Activated T-helper 17 cell treated with anti-CD3 and anti-CD28 coated beads, Interleukin-2, amount 50 U/mL, for 72 hours (primary cell): ENCODE results near the gene ABCA1. TPM values are rescaled to one million over a fixed set of nuclear protein-coding genes. Genes with fewer than 3 reads are reported as not detected.
"Not testable (repeated sequence)": the region's sequence is repeated elsewhere in the genome, so short reads cannot be mapped to it uniquely, and the experiment has no call there.

ENCODE experiments used
- ATAC-seq: fragments of 150-1000 bp; cut with Tn5 transposase; replicated peaks from 2 replicates; pipeline ENCODE4 v1.10.0; 2021; ENCODE audit warnings: mild to moderate bottlenecking, moderate library complexity
- H3K27ac Mint-ChIP-seq: one replicate; pipeline ENCODE4 v1.8.0; 2022; ENCODE audit warnings: mixed read lengths
- H3K27me3 Mint-ChIP-seq: one replicate; pipeline ENCODE4 v1.8.0; 2022; ENCODE audit warnings: mixed read lengths
- H3K36me3 Mint-ChIP-seq: one replicate; pipeline ENCODE4 v1.8.0; 2022; ENCODE audit warnings: low read depth, mild to moderate bottlenecking, mixed read lengths
- H3K4me1 Mint-ChIP-seq: one replicate; pipeline ENCODE4 v1.8.0; 2022; ENCODE audit warnings: mixed read lengths
- H3K4me3 Mint-ChIP-seq: one replicate; pipeline ENCODE4 v1.8.0; 2022; ENCODE audit warnings: mild to moderate bottlenecking, mixed read lengths
- H3K9me3 Mint-ChIP-seq: one replicate; pipeline ENCODE4 v1.8.0; 2022; ENCODE audit warnings: mixed read lengths
- total RNA-seq, 2 donors: library from RNA; stranded (reverse); gene quantifications; one replicate each; pipeline ENCODE4 v1.2.3, GENCODE V29; 2022

Gene ABCA1
- 1 to 10 TPM; 4.3 to 5.4 TPM for total RNA-seq

DNA sequence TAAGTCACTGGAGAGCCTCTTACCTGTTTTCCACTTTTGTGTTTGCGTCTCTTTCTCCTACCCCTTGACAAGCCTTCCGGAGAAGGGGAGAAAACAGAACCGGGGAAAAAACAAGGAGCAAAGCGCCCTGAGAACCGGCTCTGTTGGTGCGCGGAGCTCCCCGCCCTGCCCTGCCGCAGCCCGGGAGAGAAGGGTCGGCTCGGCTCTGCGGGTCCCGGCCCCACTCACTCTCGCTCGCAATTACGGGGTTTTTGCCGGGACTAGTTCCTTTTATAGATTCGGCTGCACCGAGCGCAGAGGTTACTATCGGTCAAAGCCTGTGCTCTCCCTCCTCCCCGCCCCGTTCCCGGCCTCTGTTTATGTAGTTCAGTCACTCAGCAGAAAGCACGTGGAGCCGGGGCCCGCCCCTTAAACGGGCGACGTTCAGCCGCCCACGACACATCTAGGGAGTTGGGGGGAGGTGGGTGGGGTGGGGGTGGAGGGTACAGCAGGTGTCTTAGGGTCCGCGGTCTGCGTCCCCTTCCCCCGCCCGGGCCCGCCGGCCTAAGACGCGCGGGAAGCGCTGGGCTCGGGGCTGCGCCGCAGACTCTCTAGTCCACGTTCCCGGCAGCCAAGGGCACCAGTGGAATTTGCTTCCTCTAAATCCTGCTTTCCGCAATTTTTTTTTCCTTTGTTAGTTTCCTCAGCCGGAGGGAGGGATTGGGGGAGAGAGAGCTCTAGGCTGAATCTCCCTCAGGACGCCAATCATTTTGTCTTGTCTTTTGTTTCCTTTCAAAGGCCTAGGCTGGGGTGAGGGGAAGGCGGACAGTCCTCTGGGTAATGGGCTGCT lies at the start of gene ABCA1:
Gene ABCA1, minus strand, starts transcription at position 244 of the 829 bp plus-strand sequence. CDS start 24,476 bp downstream, outside the sequence.
- Mint-ChIP-seq H3K36me3 (no peaks in the 10 kb centered on the region), H3K9me3 (no peaks in the 10 kb centered on the region), H3K4me1 (peaks cover 4% of the 10 kb centered on the region), H3K4me3 (peak within 1 kb of the TSS; percentile 81), H3K27me3 (peaks cover 3% of the 10 kb centered on the region), H3K27ac (peak within 1 kb of the TSS; percentile 56)
- ATAC-seq, result peak; percentile 48

- no peaks in the 10 kb centered on the region for H3K36me3 Mint-ChIP-seq
- H3K4me3 Mint-ChIP-seq, result no peak overlapping the region
- no peak for ATAC-seq
- no peaks in the 10 kb centered on the region for H3K9me3 Mint-ChIP-seq
- H3K27ac Mint-ChIP-seq, result no peak overlapping the region
- peaks cover 3% of the 10 kb centered on the region for H3K27me3 Mint-ChIP-seq
- no peaks in the 10 kb centered on the region for H3K4me1 Mint-ChIP-seq
These were observed 49.6 kb upstream of the ABCA1 start for GRCh38 chr9:104977580-104977979.

- no peak overlapping the region for H3K4me3 Mint-ChIP-seq
- no peak overlapping the region for H3K27ac Mint-ChIP-seq
- no peaks in the 10 kb centered on the region for H3K36me3 Mint-ChIP-seq
- H3K9me3 Mint-ChIP-seq, result no peaks in the 10 kb centered on the region
- H3K27me3 Mint-ChIP-seq, result peaks cover 6% of the 10 kb centered on the region
- no peak for ATAC-seq
- no peaks in the 10 kb centered on the region for H3K4me1 Mint-ChIP-seq
These were observed 49.2 kb upstream of the ABCA1 start for GRCh38 chr9:104977168-104977567.

DNA sequence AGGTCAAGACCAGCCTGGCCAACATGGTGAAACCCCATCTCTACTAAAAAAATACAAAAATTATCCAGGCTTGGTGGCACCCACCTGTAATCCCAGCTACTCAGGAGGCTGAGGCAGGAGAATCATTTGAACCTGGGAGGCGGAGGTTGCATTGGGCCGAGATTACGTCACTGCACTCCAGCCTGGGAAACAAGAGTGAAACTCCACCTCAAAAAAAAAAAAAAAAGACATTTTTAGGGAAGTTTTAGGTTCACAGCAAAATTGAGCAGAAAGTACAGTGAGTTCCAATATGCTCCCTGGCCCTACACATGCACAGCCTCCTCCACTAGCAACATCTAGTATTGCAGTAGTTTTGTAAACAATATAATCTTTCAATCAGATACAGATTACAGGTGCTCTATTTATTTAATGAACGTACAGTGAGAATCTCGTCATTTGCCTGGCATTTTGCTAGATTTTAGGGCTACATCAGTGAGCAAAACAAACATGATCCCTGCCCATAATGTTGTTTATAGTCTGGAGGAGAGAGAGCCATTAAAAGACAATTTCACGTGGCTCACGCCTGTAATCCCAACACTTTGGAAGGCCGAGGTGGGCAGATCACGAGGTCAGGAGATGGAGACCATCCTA lies 48.1 kb upstream of the ABCA1 start:
- H3K27ac Mint-ChIP-seq, H3K27me3 Mint-ChIP-seq, H3K9me3 Mint-ChIP-seq, H3K36me3 Mint-ChIP-seq, H3K4me3 Mint-ChIP-seq, ATAC-seq, H3K4me1 Mint-ChIP-seq: not testable (repeated sequence)

DNA sequence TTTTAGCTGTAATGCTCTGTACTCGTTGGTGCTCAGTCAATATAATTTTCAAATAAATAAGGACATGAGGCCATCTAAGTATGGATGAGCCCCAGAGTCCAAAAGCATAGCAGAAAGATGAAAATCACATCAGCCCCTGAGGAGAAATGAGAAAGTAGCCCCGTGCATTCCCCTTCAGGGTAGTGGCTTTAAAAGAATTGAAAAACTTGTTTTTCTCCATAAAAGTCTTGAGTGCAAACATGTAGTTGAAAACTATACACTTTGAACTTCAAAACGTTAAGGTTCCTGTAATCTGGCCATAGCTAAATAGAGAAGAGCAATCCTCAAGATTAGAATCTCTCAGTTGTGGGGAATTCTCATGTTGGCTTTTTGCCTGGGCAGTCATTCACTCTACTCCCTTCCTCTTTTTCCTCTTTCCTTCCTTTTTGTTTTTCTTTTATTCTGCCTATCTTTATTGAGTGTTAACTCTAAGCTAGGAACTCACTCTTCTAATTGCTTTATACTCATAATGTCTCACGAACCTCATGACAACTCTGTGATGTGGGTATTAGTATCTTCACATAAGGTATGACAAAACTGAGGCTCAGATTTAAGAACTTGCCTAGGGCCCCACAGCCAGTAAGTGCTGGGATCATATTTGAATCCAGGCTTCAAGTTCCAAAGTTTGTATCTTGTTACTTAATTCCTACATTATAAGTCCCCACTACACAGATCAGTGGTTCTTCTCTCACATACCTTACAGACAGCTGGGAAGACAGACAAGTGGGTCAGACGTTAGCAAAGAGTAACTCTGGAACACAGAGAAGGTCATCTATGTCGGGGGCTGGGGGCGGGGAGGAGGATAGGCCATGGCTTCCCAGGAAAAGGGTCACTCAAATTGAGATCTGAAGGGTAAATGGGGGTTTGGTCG lies 46.4 kb upstream of the ABCA1 start:
- H3K4me3 Mint-ChIP-seq, result no peak overlapping the region
- no peak for ATAC-seq
- no peak overlapping the region for H3K27ac Mint-ChIP-seq
- H3K36me3 Mint-ChIP-seq, result no peaks in the 10 kb centered on the region
- peaks cover 6% of the 10 kb centered on the region for H3K27me3 Mint-ChIP-seq
- no peaks in the 10 kb centered on the region for H3K9me3 Mint-ChIP-seq
- H3K4me1 Mint-ChIP-seq, result no peaks in the 10 kb centered on the region

DNA sequence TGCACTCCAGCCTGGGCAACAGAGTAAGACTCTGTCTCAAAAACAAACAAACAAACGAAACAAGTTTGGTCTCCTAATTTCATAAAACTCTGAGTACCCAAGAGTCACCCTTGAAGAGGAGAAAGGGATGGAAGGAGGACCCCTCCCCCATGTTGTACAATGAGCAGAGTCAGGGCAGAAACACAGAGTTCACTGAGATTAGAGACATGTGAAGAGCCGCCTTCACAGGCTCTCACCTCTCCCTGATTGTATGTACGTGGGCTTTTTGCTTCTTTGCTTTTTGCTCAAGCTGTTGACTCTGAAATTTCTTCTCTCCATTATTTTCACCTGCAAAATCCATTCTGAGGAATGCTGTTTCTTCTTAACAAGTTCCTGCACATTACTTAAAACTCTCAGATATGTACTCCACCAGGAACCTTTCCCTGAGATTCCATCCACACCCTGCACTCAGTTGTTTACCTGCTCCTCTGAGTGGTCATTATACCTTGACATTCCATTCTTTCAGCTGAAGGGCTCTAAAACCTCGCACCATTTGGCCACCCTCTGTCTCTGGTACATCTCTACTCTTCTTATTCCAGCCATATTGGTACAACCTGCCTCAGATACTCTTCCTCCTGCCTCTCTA lies 44.4 kb upstream of the ABCA1 start:
- Mint-ChIP-seq H3K9me3 (no peaks in the 10 kb centered on the region), H3K27me3 (peaks cover 6% of the 10 kb centered on the region), H3K36me3 (no peaks in the 10 kb centered on the region), H3K27ac (no peak overlapping the region), H3K4me3 (no peak overlapping the region), H3K4me1 (peaks cover 9% of the 10 kb centered on the region)
- ATAC-seq, result no peak

GRCh38 chr9:104971511-104971910 lies 43.6 kb upstream of the ABCA1 start:
- Mint-ChIP-seq H3K27ac (no peak overlapping the region), H3K36me3 (no peaks in the 10 kb centered on the region), H3K4me1 (peaks cover 9% of the 10 kb centered on the region), H3K4me3 (no peak overlapping the region), H3K27me3 (peaks cover 6% of the 10 kb centered on the region), H3K9me3 (no peaks in the 10 kb centered on the region)
- ATAC-seq, result no peak

- no peak overlapping the region for H3K4me3 Mint-ChIP-seq
- peaks cover 6% of the 10 kb centered on the region for H3K27me3 Mint-ChIP-seq
- no peaks in the 10 kb centered on the region for H3K9me3 Mint-ChIP-seq
- no peak overlapping the region for H3K27ac Mint-ChIP-seq
- H3K4me1 Mint-ChIP-seq, result peaks cover 9% of the 10 kb centered on the region
- ATAC-seq, result no peak
- H3K36me3 Mint-ChIP-seq, result no peaks in the 10 kb centered on the region
These were observed 42.5 kb upstream of the ABCA1 start for GRCh38 chr9:104970271-104970987.

DNA sequence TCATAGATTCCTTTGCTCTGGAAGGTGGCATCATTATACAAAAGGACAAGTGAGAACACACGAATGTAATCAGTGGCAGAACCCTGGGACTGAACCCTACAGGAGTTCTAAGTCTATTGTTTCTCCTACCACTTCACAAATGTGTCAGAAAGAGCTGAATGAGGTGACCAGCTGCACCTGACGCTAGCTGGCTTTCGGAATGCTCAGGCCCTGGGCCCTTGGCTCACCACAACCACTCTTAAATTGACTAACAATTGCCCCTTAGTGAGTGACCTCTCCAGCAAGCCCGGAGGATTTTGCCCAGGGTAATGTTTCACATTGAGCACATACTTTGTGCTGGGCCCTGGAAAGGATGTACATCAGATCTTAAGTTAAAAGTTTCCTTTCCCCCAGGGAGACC lies 41.2 kb upstream of the ABCA1 start:
- Mint-ChIP-seq H3K9me3 (no peaks in the 10 kb centered on the region), H3K4me1 (peaks cover 9% of the 10 kb centered on the region), H3K4me3 (peak overlapping the region; percentile 96), H3K27ac (peak overlapping the region; percentile 95), H3K36me3 (no peaks in the 10 kb centered on the region), H3K27me3 (peaks cover 6% of the 10 kb centered on the region)
- ATAC-seq, result no peak

GRCh38 chr9:104968025-104968982 lies 40.3 kb upstream of the ABCA1 start:
- Mint-ChIP-seq H3K4me3 (peak overlapping the region; percentile 96), H3K27me3 (peaks cover 6% of the 10 kb centered on the region)

DNA sequence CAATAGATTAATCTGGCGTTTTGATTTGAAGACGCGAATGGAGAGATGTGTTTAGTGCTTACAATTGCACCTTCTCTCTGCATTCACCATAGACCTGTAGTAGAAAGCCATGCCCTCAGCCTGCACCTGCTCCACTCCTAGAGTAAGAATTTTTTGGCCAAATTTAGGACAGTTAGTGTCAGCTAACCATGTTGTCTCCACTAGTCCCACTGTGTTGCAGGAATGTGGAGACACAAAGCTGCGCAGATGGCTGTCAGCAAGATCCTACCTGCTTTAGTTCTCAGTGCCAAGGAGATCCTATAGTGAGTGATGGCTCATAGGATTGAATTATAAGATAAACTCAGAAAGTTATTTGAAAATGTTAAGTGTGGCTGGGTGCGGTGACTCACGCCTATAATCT lies 35.1 kb upstream of the ABCA1 start:
- ATAC-seq, result no peak
- Mint-ChIP-seq H3K4me3 (no peak overlapping the region), H3K27ac (no peak overlapping the region), H3K9me3 (no peaks in the 10 kb centered on the region), H3K27me3 (no peaks in the 10 kb centered on the region), H3K4me1 (peaks cover 10% of the 10 kb centered on the region), H3K36me3 (no peaks in the 10 kb centered on the region)

More at GRCh38 chr9:104968025-104968982, 40.3 kb upstream of the ABCA1 start:
- Mint-ChIP-seq H3K9me3 (no peaks in the 10 kb centered on the region), H3K36me3 (no peaks in the 10 kb centered on the region), H3K4me1 (peaks cover 9% of the 10 kb centered on the region), H3K27ac (peak overlapping the region; percentile 95)
- ATAC-seq, result peak; percentile 99

- Mint-ChIP-seq H3K9me3 (no peaks in the 10 kb centered on the region), H3K4me3 (peak overlapping the region; percentile 43), H3K36me3 (no peaks in the 10 kb centered on the region), H3K27ac (peak overlapping the region; percentile 62), H3K27me3 (no peaks in the 10 kb centered on the region), H3K4me1 (peaks cover 10% of the 10 kb centered on the region)
- no peak for ATAC-seq
These were observed 33.9 kb upstream of the ABCA1 start for GRCh38 chr9:104961701-104962359.
